Anterior cingulate cortex (tissue), 58 donors: ENCODE data around the gene ICOSLG.
"Not testable (repeated sequence)": the region's sequence is repeated elsewhere in the genome, so short reads cannot be mapped to it uniquely, and the experiment has no call there.

Experiments
- DNase-seq, 58 donors: peaks; one replicate each; lab custom pipeline; 2025; lab: John Stamatoyannopoulos, UW

Gene ICOSLG

GRCh38 chr21:44265734-44266270 is 25.1 kb upstream of the ICOSLG start:
- no peak for DNase-seq

DNA sequence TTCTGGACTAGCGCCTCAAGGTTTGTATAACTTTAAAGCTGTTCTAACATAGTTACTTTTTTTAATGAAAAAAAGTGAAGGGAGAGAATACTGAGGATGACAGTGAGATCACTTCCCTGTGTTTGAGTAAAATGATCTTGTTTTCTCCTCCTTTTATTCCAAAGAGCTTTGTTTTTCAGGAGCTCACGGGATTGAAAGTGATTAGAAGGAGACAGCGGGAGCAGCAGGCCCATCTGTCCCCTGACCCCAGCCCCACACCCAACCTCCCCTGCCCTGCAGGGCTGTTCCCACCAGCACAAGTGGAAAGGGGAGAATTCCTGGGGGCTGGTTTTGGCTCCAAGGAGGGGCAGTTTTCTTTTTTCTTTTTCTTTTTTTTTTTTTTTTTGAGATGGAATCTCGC is 23.0 kb upstream of the ICOSLG start:
- no peak for DNase-seq

- no peak for DNase-seq
Measured at GRCh38 chr21:44263221-44263760, 22.5 kb upstream of the ICOSLG start.

DNA sequence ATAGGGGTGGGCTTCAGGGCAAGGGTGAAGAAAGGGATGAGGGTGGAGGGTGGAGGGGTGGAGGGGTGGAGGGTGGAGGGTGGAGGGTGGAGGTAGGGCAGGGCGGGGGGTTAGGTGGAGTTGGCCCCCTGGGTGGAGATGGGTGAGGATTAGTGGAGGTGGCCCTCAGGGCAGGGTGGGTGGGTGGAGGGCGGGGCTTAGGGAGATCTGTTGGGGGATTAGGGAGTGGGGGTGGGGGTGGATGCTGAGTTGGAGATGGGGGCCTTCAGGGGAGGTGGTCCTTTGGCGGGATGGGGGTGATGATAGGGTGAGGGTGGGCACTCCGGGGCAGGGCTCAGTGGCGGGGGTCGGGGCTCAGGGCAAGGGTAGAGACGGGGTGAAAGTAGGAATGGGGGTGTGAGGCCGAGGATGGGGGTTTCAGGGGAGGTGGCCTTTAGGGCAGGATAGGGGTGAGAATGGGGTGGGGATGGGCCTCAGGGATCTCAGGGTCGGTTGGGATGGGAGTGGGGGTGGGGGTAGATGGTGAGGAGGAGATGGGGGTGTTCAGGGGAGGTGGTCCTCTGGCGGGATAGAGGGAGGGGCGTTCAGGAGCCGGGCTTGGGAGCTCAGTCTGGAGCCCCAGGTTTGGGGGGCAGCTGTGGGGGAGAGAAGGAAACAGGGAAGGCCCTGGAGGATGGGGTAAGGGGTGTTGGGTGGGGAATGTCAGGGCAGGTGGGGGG is 21.8 kb upstream of the ICOSLG start:
- no peak for DNase-seq

DNA sequence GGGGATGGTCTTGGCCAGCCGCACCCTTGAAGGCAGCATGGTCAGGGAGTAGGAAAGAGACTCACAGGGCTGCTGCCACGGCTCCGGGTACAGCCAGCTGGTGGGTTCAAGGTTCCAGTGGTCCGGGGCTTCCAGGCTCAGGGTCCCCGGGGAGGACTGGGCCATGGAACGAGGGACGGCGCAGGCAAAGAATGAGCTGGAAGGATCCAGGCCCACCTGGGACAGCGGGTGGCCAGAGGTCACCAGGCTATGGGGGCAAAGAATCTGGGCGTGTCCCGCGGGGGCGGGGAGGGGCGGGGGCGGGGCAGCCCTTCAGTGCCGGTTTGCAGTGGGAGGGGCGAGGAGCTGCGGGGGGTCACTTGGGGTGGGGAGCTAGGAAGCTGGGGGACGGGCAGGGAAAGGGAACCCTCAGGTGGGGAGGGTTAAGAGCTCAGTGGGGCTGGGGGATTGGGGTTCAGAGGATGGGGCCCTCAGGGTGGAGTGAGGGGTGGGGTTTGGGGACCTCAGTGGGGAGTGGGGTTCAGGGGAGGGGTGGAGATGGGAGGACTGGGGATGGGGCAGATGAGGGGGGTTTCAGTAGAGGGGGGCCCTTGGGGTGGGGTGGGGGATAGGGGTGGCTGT is 21.0 kb upstream of the ICOSLG start, which contains the start of gene DNMT3L:
TSS of gene DNMT3L (minus strand) at position 223 of the 621 bp plus-strand sequence. CDS start 638 bp downstream, outside the sequence.
- DNase-seq: no peak

- no peak for DNase-seq
Measured at GRCh38 chr21:44260791-44261631, 20.3 kb upstream of the ICOSLG start.

GRCh38 chr21:44260066-44260465 is 19.3 kb upstream of the ICOSLG start:
- no peak for DNase-seq

- DNase-seq: no peak
Measured at GRCh38 chr21:44259082-44259705, 18.5 kb upstream of the ICOSLG start.

GRCh38 chr21:44258056-44258725 is 17.4 kb upstream of the ICOSLG start:
- no peak for DNase-seq

GRCh38 chr21:44255511-44255981 is 14.8 kb upstream of the ICOSLG start:
- no peak for DNase-seq

GRCh38 chr21:44253832-44254710 is 13.3 kb upstream of the ICOSLG start:
- no peak for DNase-seq

- not testable (repeated sequence) for DNase-seq
Measured at GRCh38 chr21:44249204-44250037, 8.7 kb upstream of the ICOSLG start.

- DNase-seq: not testable (repeated sequence)
Measured at GRCh38 chr21:44247904-44248303, 7.2 kb upstream of the ICOSLG start.

GRCh38 chr21:44243980-44244379 is 3.2 kb upstream of the ICOSLG start:
- DNase-seq: not testable (repeated sequence)

- not testable (repeated sequence) for DNase-seq
Measured at GRCh38 chr21:44241281-44241680, 538 bp upstream of the ICOSLG start.

DNA sequence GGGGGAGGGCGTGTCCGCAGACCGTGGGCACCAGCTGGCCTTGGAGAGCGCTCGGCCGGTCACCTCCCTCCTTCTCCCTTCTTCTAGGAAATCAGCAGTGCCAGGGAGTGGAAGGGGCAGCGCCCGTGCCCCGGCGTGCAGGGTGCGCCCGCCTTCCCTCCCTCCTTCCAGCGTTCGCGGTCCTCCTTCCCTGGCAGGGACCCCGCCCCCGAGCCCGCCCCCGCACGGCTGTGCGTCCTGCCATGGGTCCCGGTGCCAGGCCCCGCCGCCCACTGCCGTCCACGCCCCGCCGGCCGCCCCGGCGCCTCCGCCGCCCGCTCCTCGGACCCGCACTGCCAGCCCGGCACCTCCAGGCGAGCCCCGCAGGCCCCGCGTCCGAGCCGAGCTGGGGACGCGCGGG is 390 bp downstream of the ICOSLG start:
- not testable (repeated sequence) for DNase-seq

DNA sequence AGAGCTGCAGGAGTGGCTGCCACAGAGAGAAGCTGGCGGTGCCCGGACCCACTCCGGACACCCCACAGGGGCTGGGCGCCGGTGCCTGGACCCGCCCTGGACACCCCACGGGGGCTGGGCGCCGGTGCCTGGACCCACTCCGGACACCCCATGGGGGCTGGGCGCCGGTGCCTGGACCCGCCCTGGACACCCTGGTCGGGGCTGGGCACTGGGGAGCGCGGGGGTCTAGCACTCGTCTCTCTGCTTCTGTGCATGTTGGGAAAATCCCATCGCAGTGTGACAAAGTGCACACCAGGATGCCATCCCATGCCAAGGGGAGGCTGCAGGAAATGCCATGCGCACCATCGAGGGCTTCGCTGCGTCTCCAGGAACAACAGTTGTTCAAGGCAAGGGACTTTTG is 11.2 kb downstream of the ICOSLG start:
- DNase-seq: not testable (repeated sequence)
